ENCODE data around the gene SKIDA1.

Gene SKIDA1

DNA sequence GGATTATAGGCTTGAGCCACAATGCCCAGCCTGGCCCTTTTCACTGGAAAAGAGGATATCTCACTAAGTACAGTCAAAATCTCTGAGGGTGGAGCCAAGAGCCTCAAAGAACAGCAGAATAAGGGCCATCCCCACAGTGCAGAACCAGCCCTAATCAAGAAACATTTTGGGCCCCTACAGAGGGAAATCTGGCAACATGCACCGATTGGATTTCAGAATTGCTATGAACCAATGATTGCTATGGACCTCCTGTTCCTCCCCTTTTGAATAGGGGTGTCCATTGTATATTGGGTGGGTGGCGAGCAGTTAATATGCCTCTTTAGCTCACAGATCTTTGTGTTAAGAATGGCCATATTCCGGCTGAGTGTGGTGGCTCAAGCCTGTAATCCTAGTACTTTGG lies 42.7 kb downstream of the SKIDA1 start:
- no peak for DNase-seq

- no peak for DNase-seq
These were observed 44.1 kb downstream of the SKIDA1 start for GRCh38 chr10:21481407-21481806.

DNA sequence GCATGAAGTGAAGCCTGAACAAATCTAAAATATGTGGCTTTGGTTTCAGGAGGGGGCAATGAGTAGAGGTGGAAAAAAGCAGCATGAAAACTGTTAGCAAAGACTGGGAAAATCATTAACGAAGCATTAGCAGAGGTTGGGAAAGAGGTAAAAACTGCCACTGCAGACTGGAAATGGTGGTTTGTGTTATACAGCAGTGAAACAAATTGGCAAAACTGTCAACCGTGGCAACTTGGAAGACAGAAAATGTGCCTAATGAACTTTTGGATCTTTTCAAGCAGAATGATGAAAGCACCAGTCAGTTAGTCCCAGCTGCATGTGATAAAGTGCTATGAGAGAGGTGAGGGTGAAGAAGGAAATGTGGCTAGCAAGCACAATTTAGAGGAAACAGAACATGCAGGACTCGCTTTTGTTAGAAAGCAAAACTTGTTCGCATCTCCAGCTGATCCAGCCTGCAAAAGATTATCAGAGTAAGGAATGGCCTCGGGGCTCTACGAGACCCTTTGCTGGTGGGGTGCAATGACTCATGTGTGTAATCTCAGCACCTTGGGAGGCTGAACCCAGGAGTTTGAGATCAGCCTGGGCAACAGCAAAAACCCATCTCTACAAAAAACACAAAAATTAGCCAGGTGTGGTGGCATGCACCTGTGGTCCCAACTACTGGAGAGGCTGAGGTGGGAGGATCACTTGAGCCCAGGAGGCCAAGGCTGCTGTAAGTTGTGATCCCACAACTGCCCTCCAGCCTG lies 45.7 kb downstream of the SKIDA1 start:
- DNase-seq, result no peak

DNA sequence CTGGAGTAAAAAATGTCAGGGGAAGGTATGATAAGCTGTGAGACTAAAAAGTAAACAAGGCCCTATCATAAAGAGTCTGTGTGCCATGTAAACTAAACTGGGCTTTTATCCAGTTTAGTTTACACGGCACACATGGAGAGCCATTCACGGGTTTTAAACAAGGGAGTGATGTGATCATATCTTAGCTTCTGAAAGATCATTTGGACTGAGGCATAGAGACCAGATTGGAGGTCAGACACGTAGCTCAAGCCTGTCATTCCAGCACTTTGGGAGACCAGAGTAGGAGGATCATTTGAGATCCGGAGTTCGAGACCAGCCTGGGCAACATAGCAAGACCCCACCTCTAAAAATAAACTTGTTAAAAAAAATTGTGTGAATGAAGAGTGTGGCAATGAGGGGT lies 50.1 kb downstream of the SKIDA1 start:
- DNase-seq, result no peak

DNA sequence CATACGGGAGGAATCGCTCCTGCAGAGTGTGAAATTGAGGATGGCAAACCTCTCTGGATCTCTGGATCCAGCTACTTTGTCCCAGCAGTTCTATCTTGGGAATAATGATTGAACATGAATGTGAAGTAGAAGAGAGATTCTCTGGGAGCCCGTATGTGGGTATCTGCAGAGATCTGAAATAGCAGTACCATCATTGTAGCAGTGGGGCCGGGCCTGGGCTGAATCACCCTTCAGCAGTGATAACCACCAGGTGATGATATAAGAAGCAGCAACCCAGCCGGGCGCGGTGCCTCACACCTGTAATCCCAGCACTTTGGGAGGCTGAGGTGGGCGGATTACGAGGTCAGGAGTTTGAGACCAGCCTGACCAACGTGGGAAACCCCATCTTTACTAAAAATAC lies 51.9 kb downstream of the SKIDA1 start:
- no peak for DNase-seq

DNA sequence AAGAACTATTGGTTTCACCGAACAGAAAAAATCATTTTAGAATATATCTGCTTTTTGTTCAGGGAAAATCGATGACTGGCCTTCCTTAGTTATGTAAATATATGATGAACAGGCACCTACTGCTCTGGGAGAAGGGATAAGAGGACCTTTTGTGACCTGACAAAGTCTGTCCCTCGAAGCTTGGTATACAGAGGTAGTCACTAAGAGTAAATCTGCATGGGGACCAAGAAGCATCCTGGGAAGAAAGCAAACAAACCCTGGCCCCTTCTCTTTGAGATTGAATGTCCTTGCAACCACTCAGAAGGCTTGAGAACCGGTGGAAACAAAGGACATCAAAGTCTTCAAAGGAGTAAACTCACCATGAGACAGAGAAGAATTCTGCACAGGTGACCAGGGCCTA lies 52.3 kb downstream of the SKIDA1 start:
- no peak for DNase-seq

DNA sequence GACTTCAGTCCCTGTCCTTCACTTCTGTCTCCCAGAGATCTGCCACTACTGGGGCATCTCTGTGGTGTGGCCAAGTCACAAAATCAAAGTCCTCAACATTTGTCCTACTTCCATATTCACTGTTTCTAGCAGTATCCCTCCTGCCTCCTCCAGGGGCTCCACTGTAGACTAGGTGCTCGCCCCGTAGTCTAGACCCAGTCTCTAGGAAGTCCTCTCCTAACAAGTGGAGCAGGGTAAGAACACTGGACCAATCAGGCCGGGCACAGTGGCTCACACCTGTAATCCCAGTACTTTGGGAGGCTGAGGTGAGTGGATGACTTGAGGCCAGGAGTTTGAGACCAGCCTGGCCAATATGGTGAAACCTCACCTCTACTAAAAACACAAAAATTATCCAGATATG lies 57.4 kb downstream of the SKIDA1 start:
- DNase-seq, result no peak

- no peak for DNase-seq
These were observed 57.8 kb downstream of the SKIDA1 start for GRCh38 chr10:21467633-21468032.

DNA sequence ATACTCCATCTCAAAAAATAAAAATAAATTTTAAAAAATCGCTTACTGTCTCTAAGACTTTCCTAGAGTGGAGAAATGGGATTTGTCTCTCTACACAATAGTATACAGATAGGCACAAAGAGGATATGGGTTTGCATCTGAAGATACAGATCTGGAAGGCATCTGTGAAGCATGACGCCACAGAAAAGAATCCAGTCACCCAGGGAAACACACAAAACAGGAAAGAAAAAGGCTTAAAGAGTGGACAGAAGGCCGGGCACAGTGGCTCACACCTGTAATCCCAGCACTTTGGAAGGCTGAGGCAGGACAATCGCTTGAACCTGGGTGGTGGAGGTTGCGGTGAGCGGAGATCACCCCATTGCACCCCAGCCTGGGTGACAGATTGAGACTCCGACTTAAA lies 61.3 kb downstream of the SKIDA1 start:
- no peak for DNase-seq
